SK-N-SH treated with all-trans-retinoic acid at 6 μM for 48 hours (cell line): ENCODE results near the gene NCMAP.

ENCODE experiments used
- CSDC2 ChIP-seq: fragments of 250-450 bp; sonication (Bioruptor Pico); IDR thresholded peaks from 2 replicates; pipeline ENCODE4 v1.5.0; 2020; ENCODE audit warnings: mild to moderate bottlenecking, moderate library complexity
- TCF4 ChIP-seq: fragments of 250-450 bp; sonication (Bioruptor Pico); IDR thresholded peaks from 2 replicates; pipeline ENCODE4 v1.8.0; 2021; ENCODE audit warnings: mild to moderate bottlenecking, moderate library complexity, borderline replicate concordance

DNA sequence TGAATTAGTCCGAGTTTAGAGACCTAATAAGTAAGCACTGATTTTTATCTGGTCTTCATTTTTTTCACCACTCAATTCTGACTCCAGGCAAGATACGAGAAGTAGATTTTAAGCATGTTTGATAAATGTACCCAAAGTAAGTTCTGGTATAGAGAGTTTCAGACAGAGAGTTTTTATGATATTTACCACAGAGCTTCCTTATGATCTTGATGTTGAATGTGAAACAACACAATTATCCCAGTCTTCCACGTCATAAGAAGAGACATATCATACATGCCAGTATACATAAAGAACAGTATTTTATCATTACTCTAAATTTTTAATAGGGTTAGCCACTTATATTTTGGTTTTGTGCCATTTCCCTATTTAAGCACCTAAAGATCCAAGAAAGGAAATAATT is 7.8 kb upstream of the NCMAP start:
- TF ChIP-seq CSDC2 (no peak), TCF4 (CRISPR knock-in tag) (no peak)
